ENCODE results near the gene CXCL13.
"Not testable (repeated sequence)": the region's sequence is repeated elsewhere in the genome, so short reads cannot be mapped to it uniquely, and the experiment has no call there.

Gene CXCL13

DNA sequence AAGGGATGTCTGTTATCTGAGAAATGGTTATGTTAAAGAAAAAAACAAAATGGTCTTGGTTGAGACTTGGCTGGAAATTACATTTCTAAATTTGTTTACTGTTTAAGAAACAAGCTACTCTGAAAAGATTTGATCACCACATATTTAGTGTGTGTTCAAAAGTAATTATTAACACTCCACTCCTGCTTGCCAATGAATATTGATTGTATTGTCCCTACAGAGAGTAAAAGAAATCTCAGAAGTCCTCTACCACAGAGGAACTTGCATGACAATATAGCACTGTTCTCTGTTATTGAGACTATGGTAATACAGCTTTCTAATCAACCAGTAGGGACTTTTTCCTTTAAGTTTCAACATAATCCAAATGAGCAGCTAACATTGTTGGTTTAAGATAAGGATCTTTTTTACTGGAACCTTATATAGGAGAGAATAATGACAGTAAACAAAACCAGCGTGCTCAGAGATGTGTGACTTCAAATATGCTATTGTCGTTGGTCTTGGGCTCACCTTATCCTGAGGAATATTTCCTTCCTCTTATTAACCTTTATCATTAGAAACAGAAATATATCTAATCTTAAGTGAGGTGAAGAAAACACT, 47.6 kb downstream of the CXCL13 start:
- H3K36me3 ChIP-seq (replicated peaks) = no peaks in the 10 kb centered on the region
- no peak overlapping the region for H3K4me3 ChIP-seq (ENCODE audit: low read depth, low read length)
- in situ Hi-C loops (cut with HindIII; ENCODE audit: low pct_ligation_motif_present, low sequenced_read_pairs) = no loop called here
- H3K27ac ChIP-seq = no peak overlapping the region
- no peak for DNase-seq
- no peaks in the 10 kb centered on the region for H3K27me3 ChIP-seq (replicated peaks)
- TF ChIP-seq CTCF (IDR thresholded peaks at IDR 0.05; ENCODE audit: low read depth, low read length, missing control alignments) = no peak

DNA sequence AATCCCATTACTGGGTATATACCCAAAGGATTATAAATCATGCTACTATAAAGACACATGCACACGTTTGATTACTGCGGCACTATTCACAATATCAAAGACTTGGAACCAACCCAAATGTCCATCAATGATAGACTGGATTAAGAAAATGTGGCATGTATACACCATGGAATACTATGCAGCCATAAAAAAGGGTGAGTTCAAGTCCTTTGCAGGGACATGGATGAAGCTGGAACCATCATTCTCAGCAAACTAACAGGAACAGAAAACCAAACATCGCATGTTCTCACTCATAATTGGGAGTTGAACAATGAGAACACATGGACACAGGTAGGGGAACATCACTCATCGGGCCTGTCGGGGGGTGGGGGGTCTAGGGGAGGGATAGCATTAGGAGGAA, 54.7 kb downstream of the CXCL13 start:
- H3K36me3 ChIP-seq (replicated peaks); DNase-seq; H3K4me3 ChIP-seq (ENCODE audit: low read depth, low read length); H3K27ac ChIP-seq; in situ Hi-C loops (cut with HindIII; ENCODE audit: low pct_ligation_motif_present, low sequenced_read_pairs); H3K27me3 ChIP-seq (replicated peaks): not testable (repeated sequence)

Data from brain microvascular endothelial cell (primary cell).